Epithelial cell of prostate (primary cell): Measurements from ENCODE around the gene RNF148.

Experiments used
- DNase-seq: peaks from one replicate; pipeline ENCODE4 v3.0.0-alpha.2; 2011; ENCODE audit warnings: low read depth, low spot score
- H3K27ac ChIP-seq: fragments of 450-650 bp; 2 replicates; pipeline ENCODE4 v1.5.1; 2017; ENCODE audit warnings: mild to moderate bottlenecking

Gene RNF148

DNA sequence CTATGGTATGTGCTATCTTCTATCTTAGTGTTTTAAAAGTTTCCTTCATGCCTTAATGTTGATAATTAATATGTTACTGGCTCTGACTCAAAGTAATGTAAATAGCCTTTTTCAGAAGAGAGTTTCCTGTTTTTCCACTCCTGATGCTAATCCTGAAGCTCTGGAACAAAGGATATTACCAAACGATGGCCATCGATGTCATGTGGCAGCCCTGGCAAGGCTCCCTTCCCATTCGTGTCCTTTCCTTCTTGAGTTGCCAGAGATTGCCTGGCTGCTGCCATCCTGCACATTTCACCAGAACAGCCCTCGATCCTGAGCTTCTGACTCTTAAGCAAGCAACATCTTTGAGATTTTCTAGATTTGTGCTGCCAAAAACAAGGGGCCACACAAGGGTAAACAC, 49.8 kb downstream of the RNF148 start:
- DNase-seq, result no peak

More for the DNA sequence above, 49.8 kb downstream of the RNF148 start:
- no peak overlapping the region for H3K27ac ChIP-seq
